ENCODE measurements around the gene SFXN3. TPM values are rescaled to one million over a fixed set of nuclear protein-coding genes. Genes with fewer than 3 reads are reported as not detected.

Gene SFXN3
- total RNA-seq, 4 donors from 2014 or later = 3.9 to 30.7 (median 9.4) TPM

GRCh38 chr10:101019440-101019703 is 11.7 kb upstream of the SFXN3 start:
- intact Hi-C loops (cut with DNase I) = no loop called here
- peaks cover 0 to 55% (median 0%) of the 10 kb centered on the region in 4 donors for H3K27me3 ChIP-seq
- TF ChIP-seq POLR2A (IDR thresholded peaks at IDR 0.05) (no peak), CTCF (IDR thresholded peaks at IDR 0.05) (no peak)
- peaks cover 7 to 11% (median 7%) of the 10 kb centered on the region in 3 donors for H3K4me1 ChIP-seq
- no peak overlapping the region for H3K4me3 ChIP-seq
- DNase-seq = no peak
- no peaks in the 10 kb centered on the region for H3K36me3 ChIP-seq
- 44 to 60% methylated on average over 2 of the region's 2 CpGs for WGBS, 2 donors
- no peak overlapping the region for H3K27ac ChIP-seq
- H3K9me3 ChIP-seq = no peaks in the 10 kb centered on the region

GRCh38 chr10:101020427-101021075 is 10.5 kb upstream of the SFXN3 start:
- intact Hi-C loops (cut with DNase I) = no loop called here
- DNase-seq = no peak
- H3K9me3 ChIP-seq = no peaks in the 10 kb centered on the region
- H3K4me1 ChIP-seq = peaks cover 7 to 9% (median 7%) of the 10 kb centered on the region in 3 donors
- no peaks in the 10 kb centered on the region for H3K36me3 ChIP-seq
- peaks cover 0 to 53% (median 0%) of the 10 kb centered on the region in 4 donors for H3K27me3 ChIP-seq
- H3K27ac ChIP-seq = no peak overlapping the region
- no peak overlapping the region for H3K4me3 ChIP-seq
- TF ChIP-seq CTCF (IDR thresholded peaks at IDR 0.05) = no peak
- TF ChIP-seq POLR2A (IDR thresholded peaks at IDR 0.05) = no peak
- 75 to 88% methylated on average over 8 to 9 of the region's 10 CpGs for WGBS, 2 donors

- Histone ChIP-seq H3K36me3 (no peaks in the 10 kb centered on the region), H3K27ac (no peak overlapping the region), H3K4me1 (peaks cover 7 to 9% (median 7%) of the 10 kb centered on the region in 3 donors), H3K27me3 (peaks cover 0 to 48% (median 0%) of the 10 kb centered on the region in 4 donors), H3K9me3 (no peaks in the 10 kb centered on the region), H3K4me3 (no peak overlapping the region)
- intact Hi-C loops (cut with DNase I) = no loop called here
- TF ChIP-seq CTCF (IDR thresholded peaks at IDR 0.05) (no peak), POLR2A (IDR thresholded peaks at IDR 0.05) (no peak)
- DNase-seq = no peak
- 65 to 89% methylated on average over 4 of the region's 4 CpGs for WGBS, 2 donors
Measured at GRCh38 chr10:101021239-101021638, 9.8 kb upstream of the SFXN3 start.

GRCh38 chr10:101021692-101022251 is 9.3 kb upstream of the SFXN3 start:
- TF ChIP-seq CTCF (IDR thresholded peaks at IDR 0.05) (no peak), POLR2A (IDR thresholded peaks at IDR 0.05) (no peak)
- H3K36me3 ChIP-seq = no peaks in the 10 kb centered on the region
- H3K4me1 ChIP-seq = peaks cover 7 to 9% (median 7%) of the 10 kb centered on the region in 3 donors
- peaks cover 0 to 43% (median 0%) of the 10 kb centered on the region in 4 donors for H3K27me3 ChIP-seq
- no peaks in the 10 kb centered on the region for H3K9me3 ChIP-seq
- DNase-seq = no peak
- WGBS, 2 donors = 73 to 84% methylated on average over 7 to 10 of the region's 11 CpGs
- intact Hi-C loops (cut with DNase I) = no loop called here
- H3K4me3 ChIP-seq = no peak overlapping the region
- H3K27ac ChIP-seq = no peak overlapping the region

- DNase-seq = no peak
- TF ChIP-seq POLR2A (IDR thresholded peaks at IDR 0.05) = no peak
- no peak for TF ChIP-seq CTCF (IDR thresholded peaks at IDR 0.05)
- Histone ChIP-seq H3K27me3 (peaks cover 0 to 31% (median 0%) of the 10 kb centered on the region in 4 donors), H3K36me3 (no peaks in the 10 kb centered on the region), H3K9me3 (no peaks in the 10 kb centered on the region), H3K4me1 (peaks cover 7 to 9% (median 7%) of the 10 kb centered on the region in 3 donors), H3K4me3 (no peak overlapping the region), H3K27ac (no peak overlapping the region)
- intact Hi-C loops (cut with DNase I) = no loop called here
- 60 to 83% methylated on average over 1 of the region's 15 CpGs for WGBS, 2 donors
Measured at GRCh38 chr10:101022967-101023705, 7.9 kb upstream of the SFXN3 start.

Data from esophagus squamous epithelium (tissue), 5 donors.